Stimulated activated memory B cell treated with anti-CD40 and anti-IgM and Interleukin-4, amounts not matched to agents 10 μg/mL and 1 μg/mL and 100 μg/mL, for 72 hours (primary cell): ENCODE measurements around the gene TMEM179.
"Not testable (repeated sequence)": the region's sequence is repeated elsewhere in the genome, so short reads cannot be mapped to it uniquely, and the experiment has no call there.

Experiments used
- ATAC-seq: fragments of 150-1000 bp; cut with Tn5 transposase; 2 replicates; pipeline ENCODE4 v1.10.0; 2021
- H3K27ac Mint-ChIP-seq: one replicate; pipeline ENCODE4 v1.8.0; 2022; ENCODE audit warnings: mild to moderate bottlenecking, mixed read lengths
- H3K27me3 Mint-ChIP-seq: one replicate; pipeline ENCODE4 v1.8.0; 2022; ENCODE audit warnings: mixed read lengths
- H3K36me3 Mint-ChIP-seq: one replicate; pipeline ENCODE4 v1.8.0; 2022; ENCODE audit warnings: mixed read lengths
- H3K4me1 Mint-ChIP-seq: one replicate; pipeline ENCODE4 v1.8.0; 2022; ENCODE audit warnings: mixed read lengths
- H3K4me3 Mint-ChIP-seq: one replicate; pipeline ENCODE4 v1.8.0; 2022; ENCODE audit warnings: mild to moderate bottlenecking, moderate library complexity, mixed read lengths
- H3K9me3 Mint-ChIP-seq: one replicate; pipeline ENCODE4 v1.8.0; 2022; ENCODE audit warnings: mixed read lengths

The TMEM179 gene

GRCh38 chr14:104604458-104605449, at the start of gene TMEM179:
Gene TMEM179, minus strand, starts transcription at chr14:104604772. Its CDS starts 31 bp downstream, at chr14:104604741.
- Mint-ChIP-seq H3K9me3 (peaks cover 3% of the 10 kb centered on the region), H3K27me3 (peaks cover 91% of the 10 kb centered on the region), H3K4me1 (peaks cover 22% of the 10 kb centered on the region), H3K36me3 (no peaks in the 10 kb centered on the region), H3K27ac (no peak within 1 kb of the TSS), H3K4me3 (no peak within 1 kb of the TSS)
- no peak for ATAC-seq

- Mint-ChIP-seq H3K27me3 (no peaks in the 10 kb centered on the region), H3K4me1 (peaks cover 72% of the 10 kb centered on the region), H3K36me3 (peaks cover 16% of the 10 kb centered on the region), H3K4me3 (no peak overlapping the region), H3K27ac (peak overlapping the region; percentile 95), H3K9me3 (peaks cover 10% of the 10 kb centered on the region)
- ATAC-seq: no peak
Observed at GRCh38 chr14:104654119-104654518, 49.5 kb upstream of the TMEM179 start.

GRCh38 chr14:104653130-104653920, 48.8 kb upstream of the TMEM179 start:
- not testable (repeated sequence) for ATAC-seq, H3K4me3 Mint-ChIP-seq, H3K27me3 Mint-ChIP-seq, H3K9me3 Mint-ChIP-seq
- Mint-ChIP-seq H3K36me3 (peaks cover 16% of the 10 kb centered on the region), H3K27ac (peak overlapping the region; percentile 95), H3K4me1 (peaks cover 64% of the 10 kb centered on the region)

- H3K4me3 Mint-ChIP-seq: no peak overlapping the region
- H3K4me1 Mint-ChIP-seq: peaks cover 59% of the 10 kb centered on the region
- H3K27ac Mint-ChIP-seq: peak overlapping the region; percentile 76
- H3K36me3 Mint-ChIP-seq: peaks cover 16% of the 10 kb centered on the region
- H3K27me3 Mint-ChIP-seq: no peaks in the 10 kb centered on the region
- no peak for ATAC-seq
- H3K9me3 Mint-ChIP-seq: peaks cover 10% of the 10 kb centered on the region
Observed at GRCh38 chr14:104652386-104652785, 47.8 kb upstream of the TMEM179 start.

- peaks cover 59% of the 10 kb centered on the region for H3K4me1 Mint-ChIP-seq
- no peak overlapping the region for H3K4me3 Mint-ChIP-seq
- H3K27ac Mint-ChIP-seq: peak overlapping the region; percentile 76
- peaks cover 16% of the 10 kb centered on the region for H3K36me3 Mint-ChIP-seq
- H3K27me3 Mint-ChIP-seq: no peaks in the 10 kb centered on the region
- ATAC-seq: no peak
- peaks cover 10% of the 10 kb centered on the region for H3K9me3 Mint-ChIP-seq
Observed at GRCh38 chr14:104651876-104652260, 47.3 kb upstream of the TMEM179 start.

GRCh38 chr14:104650981-104651875, 46.7 kb upstream of the TMEM179 start:
- peaks cover 10% of the 10 kb centered on the region for H3K9me3 Mint-ChIP-seq
- H3K4me1 Mint-ChIP-seq: peaks cover 53% of the 10 kb centered on the region
- peak; percentile 46 for ATAC-seq
- H3K27ac Mint-ChIP-seq: peak overlapping the region; percentile 76
- peaks cover 16% of the 10 kb centered on the region for H3K36me3 Mint-ChIP-seq
- H3K4me3 Mint-ChIP-seq: no peak overlapping the region
- H3K27me3 Mint-ChIP-seq: no peaks in the 10 kb centered on the region

- H3K4me1 Mint-ChIP-seq: peaks cover 43% of the 10 kb centered on the region
- ATAC-seq: peak; percentile 90
- H3K9me3 Mint-ChIP-seq: peaks cover 11% of the 10 kb centered on the region
- H3K27me3 Mint-ChIP-seq: no peaks in the 10 kb centered on the region
- H3K36me3 Mint-ChIP-seq: peaks cover 16% of the 10 kb centered on the region
- peak overlapping the region; percentile 76 for H3K27ac Mint-ChIP-seq
- peak overlapping the region; percentile 68 for H3K4me3 Mint-ChIP-seq
Observed at GRCh38 chr14:104650057-104650980, 45.7 kb upstream of the TMEM179 start.

- Mint-ChIP-seq H3K4me3 (no peak overlapping the region), H3K9me3 (peaks cover 7% of the 10 kb centered on the region), H3K36me3 (peaks cover 4% of the 10 kb centered on the region), H3K4me1 (peaks cover 29% of the 10 kb centered on the region), H3K27me3 (no peaks in the 10 kb centered on the region), H3K27ac (peak overlapping the region; percentile 51)
- no peak for ATAC-seq
Observed at GRCh38 chr14:104647467-104648043, 43.0 kb upstream of the TMEM179 start.

GRCh38 chr14:104644656-104645378, 40.2 kb upstream of the TMEM179 start:
- H3K4me1 Mint-ChIP-seq: peaks cover 29% of the 10 kb centered on the region
- H3K27me3 Mint-ChIP-seq: peaks cover 5% of the 10 kb centered on the region
- no peak for ATAC-seq
- H3K36me3 Mint-ChIP-seq: no peaks in the 10 kb centered on the region
- peak overlapping the region; percentile 25 for H3K27ac Mint-ChIP-seq
- H3K9me3 Mint-ChIP-seq: peaks cover 7% of the 10 kb centered on the region
- H3K4me3 Mint-ChIP-seq: no peak overlapping the region

- no peak for ATAC-seq
- H3K4me1 Mint-ChIP-seq: peaks cover 26% of the 10 kb centered on the region
- H3K36me3 Mint-ChIP-seq: no peaks in the 10 kb centered on the region
- H3K4me3 Mint-ChIP-seq: no peak overlapping the region
- H3K27ac Mint-ChIP-seq: peak overlapping the region; percentile 25
- H3K27me3 Mint-ChIP-seq: peaks cover 11% of the 10 kb centered on the region
- peaks cover 7% of the 10 kb centered on the region for H3K9me3 Mint-ChIP-seq
Observed at GRCh38 chr14:104644091-104644635, 39.6 kb upstream of the TMEM179 start.

- H3K9me3 Mint-ChIP-seq: peaks cover 7% of the 10 kb centered on the region
- ATAC-seq: no peak
- no peaks in the 10 kb centered on the region for H3K36me3 Mint-ChIP-seq
- peaks cover 29% of the 10 kb centered on the region for H3K4me1 Mint-ChIP-seq
- no peak overlapping the region for H3K4me3 Mint-ChIP-seq
- no peak overlapping the region for H3K27ac Mint-ChIP-seq
- peaks cover 20% of the 10 kb centered on the region for H3K27me3 Mint-ChIP-seq
Observed at GRCh38 chr14:104643306-104643705, 38.7 kb upstream of the TMEM179 start.

- Mint-ChIP-seq H3K27ac (no peak overlapping the region), H3K9me3 (peaks cover 7% of the 10 kb centered on the region), H3K4me3 (no peak overlapping the region), H3K27me3 (peaks cover 28% of the 10 kb centered on the region), H3K4me1 (peaks cover 28% of the 10 kb centered on the region), H3K36me3 (no peaks in the 10 kb centered on the region)
- no peak for ATAC-seq
Observed at GRCh38 chr14:104642540-104642868, 37.9 kb upstream of the TMEM179 start.
